ENCODE measurements around the gene GRID2.

DNA sequence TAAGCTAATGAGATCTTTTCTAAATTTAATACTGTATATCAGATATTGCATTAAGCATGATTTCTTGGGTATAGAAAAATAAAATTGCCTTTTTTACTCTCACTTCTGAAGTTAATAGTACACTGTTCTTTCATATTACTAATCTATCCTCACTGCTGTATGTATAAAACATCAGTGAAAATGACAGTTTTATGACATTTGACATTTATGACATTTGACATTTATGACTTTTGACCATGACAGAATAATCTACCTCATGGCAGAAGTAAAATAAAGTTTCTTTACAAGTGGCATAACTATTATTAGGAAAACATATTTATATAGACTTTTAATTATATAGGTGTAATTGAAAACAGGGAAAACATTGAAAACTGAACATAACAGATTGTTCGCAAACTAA lies 13.3 kb downstream of the GRID2 start:
- TF ChIP-seq, protein P1, sequence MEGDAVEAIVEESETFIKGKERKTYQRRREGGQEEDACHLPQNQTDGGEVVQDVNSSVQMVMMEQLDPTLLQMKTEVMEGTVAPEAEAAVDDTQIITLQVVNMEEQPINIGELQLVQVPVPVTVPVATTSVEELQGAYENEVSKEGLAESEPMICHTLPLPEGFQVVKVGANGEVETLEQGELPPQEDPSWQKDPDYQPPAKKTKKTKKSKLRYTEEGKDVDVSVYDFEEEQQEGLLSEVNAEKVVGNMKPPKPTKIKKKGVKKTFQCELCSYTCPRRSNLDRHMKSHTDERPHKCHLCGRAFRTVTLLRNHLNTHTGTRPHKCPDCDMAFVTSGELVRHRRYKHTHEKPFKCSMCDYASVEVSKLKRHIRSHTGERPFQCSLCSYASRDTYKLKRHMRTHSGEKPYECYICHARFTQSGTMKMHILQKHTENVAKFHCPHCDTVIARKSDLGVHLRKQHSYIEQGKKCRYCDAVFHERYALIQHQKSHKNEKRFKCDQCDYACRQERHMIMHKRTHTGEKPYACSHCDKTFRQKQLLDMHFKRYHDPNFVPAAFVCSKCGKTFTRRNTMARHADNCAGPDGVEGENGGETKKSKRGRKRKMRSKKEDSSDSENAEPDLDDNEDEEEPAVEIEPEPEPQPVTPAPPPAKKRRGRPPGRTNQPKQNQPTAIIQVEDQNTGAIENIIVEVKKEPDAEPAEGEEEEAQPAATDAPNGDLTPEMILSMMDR (IDR thresholded peaks at IDR 0.05): no peak
- TF ChIP-seq POLR2A (IDR thresholded peaks at IDR 0.05): no peak
